DMS53 treated with DMSO at 0.1 percent for 48 hours (cell line): Measurements from ENCODE around the gene METTL5.
"Not testable (repeated sequence)": the region's sequence is repeated elsewhere in the genome, so short reads cannot be mapped to it uniquely, and the experiment has no call there.

Source experiments
- DNase-seq: peaks from one replicate; lab custom pipeline; 2025; ENCODE audit not compliant: unreplicated experiment; lab: John Stamatoyannopoulos, UW

The METTL5 gene

DNA sequence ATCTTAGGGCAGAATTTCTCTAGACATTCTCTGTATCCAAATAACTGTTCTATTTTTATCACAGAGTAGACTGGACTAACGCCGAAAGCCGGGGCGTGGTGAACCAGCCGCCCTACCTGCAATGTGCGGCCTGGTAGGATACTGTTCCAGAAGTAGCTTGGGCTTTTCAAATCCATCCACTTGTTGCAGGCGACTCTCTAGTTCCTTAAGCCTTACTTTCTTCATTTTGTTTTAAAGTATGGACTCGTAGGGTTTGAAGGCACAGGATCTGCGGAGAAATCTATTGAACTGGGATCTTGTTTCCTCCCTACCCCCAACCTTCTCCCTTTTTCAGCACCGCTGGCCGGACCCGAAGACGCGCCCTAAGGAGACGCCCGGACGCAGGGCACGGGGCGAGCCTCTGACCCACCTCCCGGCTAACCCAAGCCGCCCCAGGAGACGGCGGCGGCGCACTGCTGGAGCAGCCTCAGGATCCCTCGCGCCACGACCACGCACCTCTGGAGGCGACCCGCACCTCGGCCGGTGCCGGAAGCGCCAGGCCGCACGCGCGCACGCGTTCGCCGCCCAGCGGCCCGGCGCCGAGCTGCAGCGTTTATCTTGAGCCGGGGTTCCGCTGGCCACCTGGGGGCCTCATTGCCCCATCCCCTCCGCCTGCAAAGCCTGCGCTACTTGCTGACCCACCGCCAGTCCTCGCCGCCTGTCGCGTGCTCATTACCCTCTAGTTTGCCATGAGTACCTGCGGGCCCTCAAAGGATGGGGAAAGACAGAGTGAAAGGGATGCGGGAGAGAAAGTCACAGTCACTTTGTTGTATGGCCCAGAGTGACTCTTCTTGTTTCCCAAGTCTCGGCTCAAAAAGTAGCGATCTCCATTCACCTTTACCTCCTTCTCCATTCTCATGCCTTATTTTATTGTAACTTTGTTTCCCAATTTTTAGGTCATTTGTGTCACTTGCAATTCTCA, at the start of gene METTL5:
Gene METTL5, minus strand, starts transcription at position 533 of the 961 bp plus-strand sequence. Its CDS starts 308 bp downstream, at position 225.
- peak; percentile 85 for DNase-seq

- no peak for DNase-seq
Measured at GRCh38 chr2:169871994-169872393, 47.3 kb upstream of the METTL5 start.

DNA sequence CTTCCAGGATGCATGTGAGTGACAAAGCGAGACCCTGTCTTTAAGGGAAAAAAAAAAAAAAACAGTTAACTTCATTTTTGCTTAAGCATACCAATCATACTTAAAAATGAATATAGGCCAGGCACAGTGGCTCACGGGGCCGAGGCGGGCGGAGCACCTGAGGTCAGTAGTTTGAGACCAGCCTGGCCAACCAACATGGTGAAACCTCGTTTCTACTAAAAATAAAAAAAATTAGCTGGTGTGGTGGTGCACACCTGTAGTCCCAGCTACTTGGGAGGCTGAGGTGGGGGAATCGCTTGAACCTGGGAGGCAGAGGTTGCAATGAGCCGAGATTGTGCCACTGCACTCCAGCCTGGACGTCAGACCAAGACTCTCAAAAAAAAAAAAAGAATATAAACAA, 46.7 kb upstream of the METTL5 start:
- not testable (repeated sequence) for DNase-seq

GRCh38 chr2:169868951-169869350, 44.2 kb upstream of the METTL5 start:
- DNase-seq: no peak

DNA sequence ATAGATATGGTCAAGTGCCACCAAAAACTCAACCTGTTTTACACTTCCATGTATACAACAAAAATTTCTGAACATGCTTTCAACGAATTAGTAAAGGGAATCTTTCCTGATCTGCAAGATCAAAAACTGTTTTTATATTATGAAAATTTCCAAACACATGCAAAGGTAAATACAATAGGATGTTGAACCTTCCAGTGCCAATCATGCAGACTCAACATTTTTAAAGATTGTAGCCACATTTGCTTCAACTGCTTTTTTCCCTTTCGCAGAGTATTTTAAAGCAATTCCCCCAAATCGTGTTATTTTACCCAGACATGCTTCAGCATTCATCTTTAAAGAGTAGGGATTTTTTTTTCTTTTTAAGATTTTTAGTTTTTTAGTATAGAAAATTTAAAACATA, 42.9 kb upstream of the METTL5 start:
- DNase-seq: no peak

DNA sequence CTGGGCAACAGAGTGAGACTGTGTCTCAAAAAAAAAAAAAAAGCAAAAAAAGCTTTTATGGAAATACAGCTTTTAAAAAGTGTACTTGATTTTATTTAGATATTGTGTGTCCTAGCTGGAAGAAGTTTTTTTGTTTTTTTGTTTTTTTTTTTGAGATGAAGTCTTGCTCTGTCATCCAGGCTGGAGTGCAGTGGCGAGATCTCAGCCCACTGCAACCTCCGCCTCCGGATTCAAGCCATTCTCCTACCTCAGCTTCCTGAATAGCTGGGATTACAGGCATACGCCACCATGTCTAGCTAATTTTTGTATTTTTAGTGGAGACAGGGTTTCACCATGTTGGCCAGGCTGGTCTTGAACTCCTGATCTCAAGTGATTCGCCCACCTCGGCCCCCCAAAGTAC, 41.5 kb upstream of the METTL5 start:
- not testable (repeated sequence) for DNase-seq

- DNase-seq: no peak
Measured at GRCh38 chr2:169865492-169865891, 40.8 kb upstream of the METTL5 start.

DNA sequence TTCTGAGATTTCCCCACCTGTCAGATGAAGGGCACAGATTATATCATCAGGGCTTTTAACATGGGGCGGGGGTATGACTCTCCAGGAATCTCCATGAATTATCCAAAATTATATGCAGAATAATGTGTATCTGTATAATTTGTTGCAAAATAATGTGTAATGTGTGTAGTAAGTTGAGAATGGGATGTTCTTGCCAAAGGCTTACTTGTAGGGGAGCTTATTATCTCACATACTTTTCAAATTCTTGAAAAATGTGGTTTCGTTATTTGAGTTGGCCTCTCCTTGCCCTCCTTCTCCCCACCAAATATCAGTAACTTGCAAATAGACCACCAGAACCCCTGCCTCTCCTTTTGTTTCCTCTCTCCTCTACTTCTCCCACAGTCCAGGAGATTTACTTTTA, 38.1 kb upstream of the METTL5 start:
- no peak for DNase-seq

- DNase-seq: no peak
Measured at GRCh38 chr2:169860149-169860548, 35.4 kb upstream of the METTL5 start.

DNA sequence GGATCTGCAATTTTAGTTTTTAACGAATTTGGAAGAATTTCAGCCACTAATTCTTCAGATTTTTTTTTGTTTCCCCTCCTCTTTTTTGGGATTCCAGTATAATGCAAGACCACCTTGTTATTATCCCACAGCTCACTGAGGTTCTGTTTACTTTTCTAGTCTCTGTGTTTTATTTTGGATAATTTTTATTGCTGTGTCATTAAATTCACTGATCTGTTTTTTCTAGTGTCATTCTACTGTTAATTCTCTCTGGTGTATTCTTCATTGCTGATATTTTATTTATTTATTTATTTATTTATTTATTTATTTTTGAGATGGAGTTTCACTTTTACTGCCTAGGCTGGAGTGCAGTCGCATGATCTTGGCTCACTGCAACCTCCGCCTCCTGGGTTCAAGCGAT, 34.7 kb upstream of the METTL5 start:
- no peak for DNase-seq

- not testable (repeated sequence) for DNase-seq
Measured at GRCh38 chr2:169855281-169856258, 30.9 kb upstream of the METTL5 start.

DNA sequence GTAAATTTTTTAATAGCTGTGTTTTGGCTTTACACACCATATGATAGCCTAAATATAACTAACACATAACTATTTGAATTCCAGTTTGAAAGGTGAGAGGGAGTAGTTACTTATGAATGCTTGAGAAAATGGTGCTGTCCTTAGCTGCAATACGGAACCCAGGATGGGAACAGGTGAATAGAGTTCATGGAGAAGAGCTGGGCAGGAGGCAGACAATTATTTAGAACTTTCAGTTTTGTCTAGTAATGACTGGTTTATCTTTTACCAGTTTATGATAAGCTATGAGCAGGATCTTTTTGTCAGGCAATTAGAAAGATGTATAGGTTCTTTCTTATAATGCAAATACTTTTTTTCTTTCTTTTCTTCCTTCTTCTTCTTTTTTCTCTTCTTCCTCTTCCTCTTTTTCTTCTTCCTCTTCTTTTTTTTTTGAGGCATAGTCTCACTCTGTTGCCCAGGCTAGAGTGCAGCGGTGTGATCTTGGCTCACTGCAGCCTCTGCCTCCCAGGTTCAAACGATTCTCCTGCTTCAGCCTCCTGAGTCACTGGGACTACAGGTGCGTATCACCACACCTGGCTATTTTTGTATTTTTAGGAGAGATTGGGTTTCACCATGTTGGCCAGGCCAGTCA, 28.4 kb upstream of the METTL5 start:
- DNase-seq: no peak

DNA sequence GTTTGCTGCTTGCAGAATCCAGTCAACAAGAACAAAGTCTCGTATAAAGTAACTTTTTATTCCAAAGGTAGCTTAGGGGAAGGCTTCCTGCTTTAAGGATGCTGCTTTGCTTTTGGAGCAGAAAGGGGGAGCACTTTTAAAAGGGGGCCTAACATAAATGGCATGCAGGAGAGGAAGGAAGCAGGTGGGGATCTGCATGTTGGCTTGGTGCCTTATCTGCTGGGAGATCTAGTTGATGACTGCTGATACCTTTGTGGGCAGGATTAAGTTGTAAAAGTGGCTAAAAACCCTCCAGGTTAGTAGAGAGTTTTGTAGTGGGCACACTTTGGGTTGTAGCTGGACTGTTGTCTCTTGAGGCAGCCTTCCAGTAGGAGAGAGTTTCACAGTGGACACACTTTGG, 25.0 kb upstream of the METTL5 start:
- peak; percentile 28 for DNase-seq

DNA sequence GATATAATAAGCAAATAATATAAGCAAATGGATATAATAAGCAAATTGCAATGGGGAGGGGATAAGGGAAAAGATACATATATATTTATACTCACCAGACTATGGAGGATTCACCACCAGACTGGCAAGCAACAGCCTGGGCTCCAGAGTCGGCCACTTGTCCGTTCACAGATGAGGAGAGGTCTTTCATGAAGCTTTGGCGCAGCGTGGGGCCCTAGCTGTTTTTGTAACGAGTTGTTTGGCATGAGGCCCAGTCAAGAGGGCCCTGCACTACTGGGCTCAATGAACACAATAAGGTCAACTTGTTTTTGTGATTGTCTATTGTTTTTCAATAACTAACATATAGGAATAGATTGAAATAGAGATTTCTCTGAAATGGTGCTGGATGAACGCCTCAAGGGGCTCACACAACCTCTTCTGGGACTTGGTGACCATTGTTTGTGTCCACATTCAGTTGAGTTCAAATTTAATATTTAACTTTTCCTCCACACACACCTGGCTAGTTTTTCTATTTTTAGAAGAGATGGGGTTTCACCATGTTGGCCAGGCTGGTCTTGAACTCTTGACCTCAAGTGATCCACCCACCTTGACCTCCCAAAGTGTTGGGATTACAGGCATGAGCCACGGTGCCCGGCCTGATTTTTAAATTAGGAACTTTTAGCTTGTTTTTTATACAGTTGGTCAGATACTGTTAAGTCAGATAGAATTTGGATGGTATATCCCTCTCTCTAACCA, 24.4 kb upstream of the METTL5 start:
- DNase-seq: peak; percentile 62

GRCh38 chr2:169845016-169845415, 20.3 kb upstream of the METTL5 start:
- DNase-seq: no peak

DNA sequence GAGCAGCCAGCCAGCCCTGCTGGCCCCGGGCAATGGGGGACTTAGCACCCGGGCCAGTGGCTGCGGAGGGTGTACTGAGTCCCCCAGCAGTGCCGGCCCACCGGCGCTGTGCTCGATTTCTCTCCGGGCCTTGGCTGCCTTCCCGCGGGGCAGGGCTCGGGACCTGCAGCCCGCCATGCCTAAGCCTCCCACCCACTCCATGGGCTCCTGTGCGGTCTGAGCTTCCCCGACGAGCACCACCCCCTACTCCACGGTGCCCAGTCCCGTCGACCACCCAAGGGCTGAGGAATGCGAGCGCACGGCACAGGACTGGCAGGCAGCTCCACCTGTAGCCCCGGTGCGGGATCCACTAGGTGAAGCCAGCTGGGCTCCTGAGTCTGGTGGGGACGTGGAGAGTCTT, 16.9 kb upstream of the METTL5 start:
- not testable (repeated sequence) for DNase-seq

DNA sequence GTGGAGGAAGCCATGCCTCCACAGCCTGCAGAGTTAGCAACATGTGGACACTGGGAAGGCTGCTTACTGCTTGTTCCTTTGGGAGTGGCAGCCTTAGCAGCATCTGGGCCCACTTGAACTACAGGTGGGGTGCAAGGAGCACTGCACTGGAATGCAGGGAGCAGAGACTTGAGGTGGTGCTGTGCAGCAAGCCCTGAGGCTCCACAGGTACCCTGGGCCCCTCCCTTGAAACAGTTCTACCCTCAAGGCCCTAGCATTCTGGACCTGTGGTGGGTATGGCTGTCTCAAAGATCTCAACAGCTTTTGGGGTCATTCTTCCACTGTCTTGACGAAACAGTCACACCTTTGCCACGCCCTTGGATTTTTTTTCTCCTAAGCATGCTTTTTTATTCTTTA, 16.0 kb upstream of the METTL5 start:
- DNase-seq: no peak

GRCh38 chr2:169839954-169840746, 15.4 kb upstream of the METTL5 start:
- DNase-seq: no peak

DNA sequence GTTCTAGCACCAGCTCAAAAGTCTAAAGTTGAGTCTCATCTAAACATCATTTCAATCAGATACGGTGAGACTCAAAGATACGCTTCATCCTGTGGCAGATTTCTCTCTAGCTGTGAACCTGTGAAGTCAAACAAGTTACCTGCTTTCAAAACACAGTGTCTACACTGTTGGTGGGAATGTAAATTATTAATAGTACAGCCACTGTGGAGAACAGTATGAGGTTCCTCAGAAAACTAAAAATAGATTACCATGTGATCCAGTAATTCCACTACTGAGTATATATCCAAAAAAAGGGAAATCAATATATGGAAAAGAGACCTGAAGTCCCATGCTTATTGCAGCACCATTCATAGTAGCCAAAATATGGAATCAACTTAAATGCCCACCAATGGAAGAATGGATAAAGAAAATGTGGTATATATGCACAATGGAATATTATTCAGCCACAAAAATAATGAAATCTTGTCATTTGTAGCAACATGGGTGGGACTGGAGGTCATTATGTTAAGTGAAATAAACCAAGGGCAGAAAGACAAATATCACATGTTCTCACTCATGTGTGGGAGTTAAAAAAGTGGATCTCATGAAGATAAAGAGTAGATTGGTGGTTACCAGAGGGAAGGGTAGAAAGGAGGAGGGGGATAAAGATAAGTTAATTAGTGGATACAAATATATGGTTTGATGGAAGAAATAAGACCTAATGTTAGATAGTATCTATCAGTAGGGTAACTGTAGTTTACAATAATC, 14.2 kb upstream of the METTL5 start:
- no peak for DNase-seq
